Measurements from ENCODE around the gene KRT17. TPM values are rescaled to one million over a fixed set of nuclear protein-coding genes. Genes with fewer than 3 reads are reported as not detected.
"Not testable (repeated sequence)": the region's sequence is repeated elsewhere in the genome, so short reads cannot be mapped to it uniquely, and the experiment has no call there.

KRT17 gene
- total RNA-seq, 1 experiment from 2014 or later, result 1.5 TPM

GRCh38 chr17:41615454-41615853, 8.9 kb downstream of the KRT17 start (continued):
- TF ChIP-seq NFYB (CRISPR knock-in tag; conservative IDR thresholded peaks at IDR 0.05; ENCODE audit: low read depth), result no peak

DNA sequence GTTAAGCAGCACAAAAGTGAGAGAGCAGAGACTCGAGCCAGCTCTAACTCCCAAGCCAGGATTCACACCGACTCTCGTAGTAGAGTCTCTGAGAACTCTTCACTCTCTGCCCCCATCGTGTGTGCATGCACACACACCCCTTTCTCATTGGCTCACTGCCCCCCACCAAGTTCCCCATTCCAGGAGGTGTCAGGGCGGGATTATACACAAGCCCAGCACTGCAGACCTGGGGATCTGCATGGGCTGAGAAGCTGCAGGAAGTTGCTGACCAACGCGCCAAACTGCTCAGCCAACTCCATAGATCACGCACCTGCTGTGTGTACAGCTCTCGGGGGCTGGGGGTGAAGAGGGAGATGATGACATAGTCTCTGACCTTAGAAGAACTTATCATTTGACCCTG, 9.6 kb downstream of the KRT17 start:
- POLR2A ChIA-PET; H3K36me3 Mint-ChIP-seq; H3K4me3 Mint-ChIP-seq; H3K27me3 Mint-ChIP-seq (ENCODE audit: low read depth); DNase-seq (ENCODE audit: low spot score); ATAC-seq; H3K9me3 Mint-ChIP-seq; H3K27ac Mint-ChIP-seq: not testable (repeated sequence)
- H3K4me1 Mint-ChIP-seq, result peaks cover 12% of the 10 kb centered on the region; the same call in 1 of the 2 replicates
- CTCF ChIA-PET, result interaction anchor here (0.8 to 2.7 kb wide), 5 partner anchors 13 to 66 kb away, joined by 3 to 8 read pairs (median 7); no protein-coding TSS in a partner anchor

DNA sequence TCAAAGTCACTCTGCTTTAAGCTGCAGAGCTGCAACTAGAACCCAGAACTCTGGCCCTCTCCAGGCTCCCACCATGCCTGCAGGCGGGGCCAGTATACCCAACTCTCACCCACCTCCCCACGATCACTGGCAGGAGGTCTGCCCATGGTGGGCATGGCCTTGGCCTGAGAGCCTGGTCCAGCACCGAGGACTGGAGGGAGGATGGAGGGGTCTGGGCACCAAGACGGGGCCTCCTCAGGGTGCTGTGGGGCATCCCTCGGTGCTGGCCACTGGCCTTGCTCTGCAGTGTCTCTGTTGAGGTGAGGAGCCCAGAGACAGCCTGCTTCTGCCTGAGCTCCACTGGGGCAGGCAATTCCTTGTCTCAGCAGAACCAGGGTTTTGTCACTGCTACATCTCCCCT, 10.3 kb downstream of the KRT17 start:
- Mint-ChIP-seq H3K4me1 (peaks cover 13% of the 10 kb centered on the region; the same call in 1 of the 2 replicates), H3K4me3 (no peak overlapping the region), H3K27ac (no peak overlapping the region), H3K27me3 (ENCODE audit: low read depth) (no peaks in the 10 kb centered on the region), H3K9me3 (no peaks in the 10 kb centered on the region), H3K36me3 (no peaks in the 10 kb centered on the region)
- CTCF ChIA-PET, result interaction anchor here (0.8 to 2.2 kb wide), 3 partner anchors 34 to 65 kb away, joined by 3 to 8 read pairs (median 7); no protein-coding TSS in a partner anchor
- TF ChIP-seq EMX1 (CRISPR knock-in tag; IDR thresholded peaks at IDR 0.05) (no peak), ZSCAN18 (CRISPR knock-in tag; IDR thresholded peaks at IDR 0.05) (no peak), GRHL2 (CRISPR knock-in tag; IDR thresholded peaks at IDR 0.05; ENCODE audit: insufficient replicate concordance, severe bottlenecking) (no peak), SMAD4 (CRISPR knock-in tag; IDR thresholded peaks at IDR 0.05) (no peak), MLX (CRISPR knock-in tag; IDR thresholded peaks at IDR 0.05) (no peak), USF1 (CRISPR knock-in tag; IDR thresholded peaks at IDR 0.05) (no peak), SP1 (CRISPR knock-in tag; conservative IDR thresholded peaks at IDR 0.05) (no peak), ZNF317 (CRISPR knock-in tag; IDR thresholded peaks at IDR 0.05; ENCODE audit: borderline replicate concordance, low read depth) (no peak), ELF4 (CRISPR knock-in tag; IDR thresholded peaks at IDR 0.05; ENCODE audit: low read depth) (no peak), HMGXB4 (CRISPR knock-in tag; IDR thresholded peaks at IDR 0.05) (no peak), ZNF423 (CRISPR knock-in tag; IDR thresholded peaks at IDR 0.05) (no peak), STAT6 (CRISPR knock-in tag; conservative IDR thresholded peaks at IDR 0.05; ENCODE audit: low read depth) (no peak), IRF1 (CRISPR knock-in tag; IDR thresholded peaks at IDR 0.05) (no peak), MYBL2 (CRISPR knock-in tag; IDR thresholded peaks at IDR 0.05) (no peak)
- TF ChIP-seq, protein P1, sequence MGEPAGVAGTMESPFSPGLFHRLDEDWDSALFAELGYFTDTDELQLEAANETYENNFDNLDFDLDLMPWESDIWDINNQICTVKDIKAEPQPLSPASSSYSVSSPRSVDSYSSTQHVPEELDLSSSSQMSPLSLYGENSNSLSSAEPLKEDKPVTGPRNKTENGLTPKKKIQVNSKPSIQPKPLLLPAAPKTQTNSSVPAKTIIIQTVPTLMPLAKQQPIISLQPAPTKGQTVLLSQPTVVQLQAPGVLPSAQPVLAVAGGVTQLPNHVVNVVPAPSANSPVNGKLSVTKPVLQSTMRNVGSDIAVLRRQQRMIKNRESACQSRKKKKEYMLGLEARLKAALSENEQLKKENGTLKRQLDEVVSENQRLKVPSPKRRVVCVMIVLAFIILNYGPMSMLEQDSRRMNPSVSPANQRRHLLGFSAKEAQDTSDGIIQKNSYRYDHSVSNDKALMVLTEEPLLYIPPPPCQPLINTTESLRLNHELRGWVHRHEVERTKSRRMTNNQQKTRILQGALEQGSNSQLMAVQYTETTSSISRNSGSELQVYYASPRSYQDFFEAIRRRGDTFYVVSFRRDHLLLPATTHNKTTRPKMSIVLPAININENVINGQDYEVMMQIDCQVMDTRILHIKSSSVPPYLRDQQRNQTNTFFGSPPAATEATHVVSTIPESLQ (CRISPR knock-in tag; IDR thresholded peaks at IDR 0.05), result no peak
- TF ChIP-seq, protein P2, sequence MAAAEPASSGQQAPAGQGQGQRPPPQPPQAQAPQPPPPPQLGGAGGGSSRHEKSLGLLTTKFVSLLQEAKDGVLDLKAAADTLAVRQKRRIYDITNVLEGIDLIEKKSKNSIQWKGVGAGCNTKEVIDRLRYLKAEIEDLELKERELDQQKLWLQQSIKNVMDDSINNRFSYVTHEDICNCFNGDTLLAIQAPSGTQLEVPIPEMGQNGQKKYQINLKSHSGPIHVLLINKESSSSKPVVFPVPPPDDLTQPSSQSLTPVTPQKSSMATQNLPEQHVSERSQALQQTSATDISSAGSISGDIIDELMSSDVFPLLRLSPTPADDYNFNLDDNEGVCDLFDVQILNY (CRISPR knock-in tag; IDR thresholded peaks at IDR 0.05), result no peak
- TF ChIP-seq, protein P3, sequence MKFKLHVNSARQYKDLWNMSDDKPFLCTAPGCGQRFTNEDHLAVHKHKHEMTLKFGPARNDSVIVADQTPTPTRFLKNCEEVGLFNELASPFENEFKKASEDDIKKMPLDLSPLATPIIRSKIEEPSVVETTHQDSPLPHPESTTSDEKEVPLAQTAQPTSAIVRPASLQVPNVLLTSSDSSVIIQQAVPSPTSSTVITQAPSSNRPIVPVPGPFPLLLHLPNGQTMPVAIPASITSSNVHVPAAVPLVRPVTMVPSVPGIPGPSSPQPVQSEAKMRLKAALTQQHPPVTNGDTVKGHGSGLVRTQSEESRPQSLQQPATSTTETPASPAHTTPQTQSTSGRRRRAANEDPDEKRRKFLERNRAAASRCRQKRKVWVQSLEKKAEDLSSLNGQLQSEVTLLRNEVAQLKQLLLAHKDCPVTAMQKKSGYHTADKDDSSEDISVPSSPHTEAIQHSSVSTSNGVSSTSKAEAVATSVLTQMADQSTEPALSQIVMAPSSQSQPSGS (CRISPR knock-in tag; IDR thresholded peaks at IDR 0.05; ENCODE audit: borderline replicate concordance, low read depth), result no peak
- TF ChIP-seq, protein P4, sequence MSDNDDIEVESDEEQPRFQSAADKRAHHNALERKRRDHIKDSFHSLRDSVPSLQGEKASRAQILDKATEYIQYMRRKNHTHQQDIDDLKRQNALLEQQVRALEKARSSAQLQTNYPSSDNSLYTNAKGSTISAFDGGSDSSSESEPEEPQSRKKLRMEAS (CRISPR knock-in tag; IDR thresholded peaks at IDR 0.05), result no peak
- no peak for ATAC-seq
- POLR2A ChIA-PET, result no interaction called here
- DNase-seq (ENCODE audit: low spot score), result no peak

Data from WTC11 (cell line).